OCI-LY7 (cell line): Measurements from ENCODE around the gene FREY1. TPM values are rescaled to one million over a fixed set of nuclear protein-coding genes. Genes with fewer than 3 reads are reported as not detected.

Source experiments
- BruUV-seq: library from RNA; stranded (reverse); fragments of 400-500 nt; replicated peaks from 2 replicates; lab custom pipeline; 2021; lab: Mats Ljungman, UMichigan
- CTCF ChIA-PET: fragments of 300-600 bp; sonication (Branson Sonifier 250); formaldehyde crosslinking; loops from one replicate; lab custom pipeline; 2022; ENCODE audit warnings: antibody characterized with exemption; ENCODE audit not compliant: unreplicated experiment; lab: Charles Lee
- POLR2A ChIA-PET: fragments of 300-600 bp; sonication (Branson Sonifier 250); formaldehyde crosslinking; loops from one replicate; lab custom pipeline; 2022; ENCODE audit warnings: antibody characterized with exemption; lab: Charles Lee
- DNase-seq: peaks from one replicate; pipeline ENCODE4 v3.0.0-alpha.2; 2015; ENCODE audit warnings: low spot score
- H2AFZ ChIP-seq: fragments of 200-600 bp; sonication (generic), shearing (Covaris generic); 2 replicates; pipeline ENCODE4 v1.6.1; 2014; ENCODE audit warnings: mild to moderate bottlenecking, antibody characterized with exemption, low read length, moderate library complexity
- H3K27ac ChIP-seq: fragments of 200-600 bp; sonication (generic); 2 replicates; pipeline ENCODE4 v1.5.1; 2014; ENCODE audit warnings: mixed run types, low read depth, mild to moderate bottlenecking, moderate library complexity, low read length, inconsistent platforms; ENCODE audit not compliant: poor library complexity, severe bottlenecking
- H3K36me3 ChIP-seq: fragments of 200-600 bp; sonication (generic); 2 replicates; pipeline ENCODE4 v1.6.1; 2014; ENCODE audit warnings: mild to moderate bottlenecking, antibody characterized with exemption, low read length, moderate library complexity, mixed read lengths; ENCODE audit not compliant: insufficient read depth
- H3K4me1 ChIP-seq: fragments of 200-600 bp; sonication (generic); 2 replicates; pipeline ENCODE4 v1.5.1; 2014; ENCODE audit warnings: mild to moderate bottlenecking, low read length; ENCODE audit not compliant: insufficient read depth, poor library complexity, severe bottlenecking
- H3K4me2 ChIP-seq: fragments of 200-600 bp; sonication (generic); 2 replicates; pipeline ENCODE4 v1.6.1; 2014; ENCODE audit warnings: mild to moderate bottlenecking, low read length
- H3K4me3 ChIP-seq: fragments of 200-600 bp; sonication (generic); 2 replicates; pipeline ENCODE4 v1.5.1; 2014; ENCODE audit warnings: mild to moderate bottlenecking, low read depth, low read length; ENCODE audit not compliant: poor library complexity, severe bottlenecking
- H3K79me2 ChIP-seq: fragments of 200-600 bp; sonication (generic); 2 replicates; pipeline ENCODE4 v1.6.1; 2016; ENCODE audit warnings: low read depth, mild to moderate bottlenecking, low read length, moderate library complexity, mixed read lengths; ENCODE audit not compliant: insufficient read depth
- H3K9me2 ChIP-seq: fragments of 200-600 bp; sonication (generic); 2 replicates; pipeline ENCODE4 v1.6.1; 2016; ENCODE audit warnings: mild to moderate bottlenecking, low read length, mixed read lengths; ENCODE audit not compliant: insufficient read depth
- H3K9me3 ChIP-seq: fragments of 200-600 bp; sonication (generic); 2 replicates; pipeline ENCODE4 v1.6.1; 2014; ENCODE audit warnings: mild to moderate bottlenecking, mixed run types, low read length, mixed read lengths
- H4K20me1 ChIP-seq: fragments of 200-600 bp; sonication (generic); 2 replicates; pipeline ENCODE4 v1.6.1; 2014; ENCODE audit warnings: mild to moderate bottlenecking, antibody characterized with exemption, low read length, moderate library complexity, mixed read lengths; ENCODE audit not compliant: insufficient read depth
- EZH2phosphoT487 ChIP-seq: fragments of 200-600 bp; sonication (generic); IDR thresholded peaks from 2 replicates; pipeline ENCODE4 v1.6.1; 2018; ENCODE audit warnings: low read depth, borderline replicate concordance, mild to moderate bottlenecking, mixed run types, antibody characterized with exemption, low read length, moderate library complexity, mixed read lengths
- intact Hi-C: fragments of 100-400 bp; cut with micrococcal nuclease; formaldehyde crosslinking; loops from one replicate; pipeline ENCODE4 v1.10.0; 2022; ENCODE audit not compliant: unreplicated experiment
- total RNA-seq, 2 experiments: library from RNA; depleted of rRNA in 1 of 2; stranded (reverse); fragments of >200 nt in 1 of 2; shearing (Covaris generic) in 1 of 2; gene quantifications; 2 replicates each; pipeline ENCODE4 v1.2.3, GENCODE V29; 2014 to 2022
- TF ChIP-seq, protein P1 (sequence below): fragments of 200-600 bp; sonication (generic); conservative IDR thresholded peaks from 2 replicates; pipeline ENCODE4 v1.5.1; 2014; ENCODE audit warnings: mild to moderate bottlenecking, antibody characterized with exemption, low read length, moderate library complexity, mixed read lengths

The FREY1 gene
- total RNA-seq, 2 experiments from 2014 or later, result 3.3 to 3.7 TPM

- peak overlapping the region; percentile 95 for H3K27ac ChIP-seq
- peak overlapping the region; percentile 72 for H3K4me3 ChIP-seq
- no peak overlapping the region for H2AFZ ChIP-seq
- H3K79me2 ChIP-seq, result peaks cover 19% of the 10 kb centered on the region
- H4K20me1 ChIP-seq, result no peaks in the 10 kb centered on the region
- no peaks in the 10 kb centered on the region for H3K9me2 ChIP-seq
- no peaks in the 10 kb centered on the region for H3K9me3 ChIP-seq
- ChIA-PET CTCF (interaction anchor here (1.7 kb wide), 1 partner anchor 11 kb away, joined by 7 read pairs; no protein-coding TSS in a partner anchor), POLR2A (interaction anchor here (0.6 to 3.1 kb wide), 5 partner anchors 10 to 66 kb away, joined by 3 to 33 read pairs (median 6); partner anchors contain the start of gene PEX16)
- no peak for TF ChIP-seq EZH2phosphoT487
- TF ChIP-seq, protein P1, sequence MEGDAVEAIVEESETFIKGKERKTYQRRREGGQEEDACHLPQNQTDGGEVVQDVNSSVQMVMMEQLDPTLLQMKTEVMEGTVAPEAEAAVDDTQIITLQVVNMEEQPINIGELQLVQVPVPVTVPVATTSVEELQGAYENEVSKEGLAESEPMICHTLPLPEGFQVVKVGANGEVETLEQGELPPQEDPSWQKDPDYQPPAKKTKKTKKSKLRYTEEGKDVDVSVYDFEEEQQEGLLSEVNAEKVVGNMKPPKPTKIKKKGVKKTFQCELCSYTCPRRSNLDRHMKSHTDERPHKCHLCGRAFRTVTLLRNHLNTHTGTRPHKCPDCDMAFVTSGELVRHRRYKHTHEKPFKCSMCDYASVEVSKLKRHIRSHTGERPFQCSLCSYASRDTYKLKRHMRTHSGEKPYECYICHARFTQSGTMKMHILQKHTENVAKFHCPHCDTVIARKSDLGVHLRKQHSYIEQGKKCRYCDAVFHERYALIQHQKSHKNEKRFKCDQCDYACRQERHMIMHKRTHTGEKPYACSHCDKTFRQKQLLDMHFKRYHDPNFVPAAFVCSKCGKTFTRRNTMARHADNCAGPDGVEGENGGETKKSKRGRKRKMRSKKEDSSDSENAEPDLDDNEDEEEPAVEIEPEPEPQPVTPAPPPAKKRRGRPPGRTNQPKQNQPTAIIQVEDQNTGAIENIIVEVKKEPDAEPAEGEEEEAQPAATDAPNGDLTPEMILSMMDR, result no peak
- no TSS peak for BruUV-seq
- no peak for DNase-seq
- H3K4me2 ChIP-seq, result peak overlapping the region; percentile 86
- peaks cover 57% of the 10 kb centered on the region for H3K4me1 ChIP-seq
- intact Hi-C loops, result loop anchor here (1.0 to 2.0 kb wide), 3 partner anchors 11 to 191 kb away; partner anchors contain the start of gene PHF21A
- peaks cover 12% of the 10 kb centered on the region; the same call in 1 of the 2 replicates for H3K36me3 ChIP-seq
Measured at GRCh38 chr11:45929486-45930030, 22.5 kb upstream of the FREY1 start.

GRCh38 chr11:45928535-45929215 lies 21.6 kb upstream of the FREY1 start:
- Histone ChIP-seq H3K9me3 (no peaks in the 10 kb centered on the region), H4K20me1 (no peaks in the 10 kb centered on the region), H2AFZ (no peak overlapping the region), H3K4me2 (peak overlapping the region; percentile 86), H3K4me1 (peaks cover 54% of the 10 kb centered on the region), H3K27ac (peak overlapping the region; percentile 95), H3K4me3 (no peak overlapping the region), H3K79me2 (peaks cover 19% of the 10 kb centered on the region), H3K9me2 (no peaks in the 10 kb centered on the region), H3K36me3 (peaks cover 7% of the 10 kb centered on the region; the same call in 1 of the 2 replicates)
- no peak for TF ChIP-seq EZH2phosphoT487
- TF ChIP-seq, protein P1, result no peak
- no peak for DNase-seq
- POLR2A ChIA-PET, result interaction anchor here (1.2 to 3.1 kb wide), 3 partner anchors 9 to 11 kb away, joined by 5 to 33 read pairs (median 7); partner anchors contain the start of gene PEX16
- CTCF ChIA-PET, result no interaction called here
- no TSS peak for BruUV-seq
- intact Hi-C loops, result no loop called here
